HepG2 (cell line): Measurements from ENCODE around the gene NTN5. TPM values are rescaled to one million over a fixed set of nuclear protein-coding genes. Genes with fewer than 3 reads are reported as not detected.

Experiments used
- MAZ ChIP-seq, 2 experiments: sonication (generic) in 1 of 2; formaldehyde crosslinking in 1 of 2; IDR thresholded peaks; 2 replicates each; pipeline versions ENCODE4 v1.5.0 to v1.6.1; 2012 to 2020; ENCODE audit warnings: low read depth in 2 of 2, mild to moderate bottlenecking in 2 of 2, borderline replicate concordance in 1 of 2, improper control_type of control experiment in 1 of 2, low read length in 1 of 2, missing genetic modification reagents in 1 of 2, moderate library complexity in 1 of 2
- NFKBIZ ChIP-seq: IDR thresholded peaks from 2 replicates; pipeline ENCODE4 v1.6.1; 2018; ENCODE audit warnings: missing genetic modification reagents, missing compliant biosample characterization
- PHB2 ChIP-seq: fragments of 450-650 bp; IDR thresholded peaks from 2 replicates; pipeline ENCODE4 v1.6.1; 2018; ENCODE audit not compliant: partially characterized antibody
- SALL1 ChIP-seq: sonication (generic); formaldehyde crosslinking; IDR thresholded peaks from 2 replicates; pipeline ENCODE4 v1.8.0; 2022; ENCODE audit warnings: mild to moderate bottlenecking, missing genetic modification reagents
- ZNF335 ChIP-seq: sonication (generic); formaldehyde crosslinking; IDR thresholded peaks from 2 replicates; pipeline ENCODE4 v1.4.0; 2020; ENCODE audit warnings: missing genetic modification reagents
- ZNF460 ChIP-seq: sonication (generic); formaldehyde crosslinking; IDR thresholded peaks from 2 replicates; pipeline ENCODE4 v1.5.1; 2020; ENCODE audit warnings: missing genetic modification reagents, mild to moderate bottlenecking, borderline replicate concordance
- ZNF564 ChIP-seq: sonication (generic); formaldehyde crosslinking; IDR thresholded peaks from 2 replicates; pipeline ENCODE4 v1.8.1; 2023; ENCODE audit warnings: mild to moderate bottlenecking, missing genetic modification reagents
- ZNF598 ChIP-seq: sonication (generic); formaldehyde crosslinking; IDR thresholded peaks from 2 replicates; pipeline ENCODE4 v1.5.1; 2020; ENCODE audit warnings: mild to moderate bottlenecking, missing genetic modification reagents, borderline replicate concordance
- polyA plus RNA-seq, 8 experiments: library from polyadenylated mRNA; depleted of rRNA in 3 of 8; stranded (reverse) in 7 of 8; unstranded in 1 of 8; fragments of >200 nt; fragmentation: Illumina TruSeq in 4 of 8; extraction: Trizol in 4 of 8; gene quantifications; 2 replicates each; pipeline versions ENCODE4 v1.2.1 to v1.2.3, GENCODE V29; 2011 to 2016; ENCODE audit warnings: low read depth in 4 of 8, missing spikeins in 1 of 8, mixed read lengths in 1 of 8; ENCODE audit not compliant: insufficient read depth in 1 of 8
- total RNA-seq, 5 experiments: library from RNA; depleted of rRNA; stranded (reverse); fragments of >200 nt; fragmentation: Illumina TruSeq; extraction: Trizol; gene quantifications; 2 replicates each; pipeline ENCODE4 v1.2.3, GENCODE V29; 2016; ENCODE audit warnings: low read depth in 1 of 5
- TF ChIP-seq, protein P1 (sequence below), 2 experiments: fragments of 450-650 bp in 1 of 2; sonication (generic) in 1 of 2; formaldehyde crosslinking in 1 of 2; IDR thresholded peaks; 2 replicates each; pipeline versions ENCODE4 v1.6.1 to v1.8.0; 2016 to 2022; ENCODE audit warnings: antibody characterized with exemption in 1 of 2, mild to moderate bottlenecking in 1 of 2, missing genetic modification reagents in 1 of 2
- TF ChIP-seq, protein P2 (sequence below): sonication (generic); formaldehyde crosslinking; IDR thresholded peaks from 2 replicates; pipeline ENCODE4 v1.9.0; 2021; ENCODE audit warnings: mild to moderate bottlenecking, missing genetic modification reagents

Gene NTN5
- total and polyA plus RNA-seq, 2 of the 13 experiments (the other 11 are each of a cell fraction or from before 2014, with no cell fraction given): 0.05 TPM; not detected in 1

DNA sequence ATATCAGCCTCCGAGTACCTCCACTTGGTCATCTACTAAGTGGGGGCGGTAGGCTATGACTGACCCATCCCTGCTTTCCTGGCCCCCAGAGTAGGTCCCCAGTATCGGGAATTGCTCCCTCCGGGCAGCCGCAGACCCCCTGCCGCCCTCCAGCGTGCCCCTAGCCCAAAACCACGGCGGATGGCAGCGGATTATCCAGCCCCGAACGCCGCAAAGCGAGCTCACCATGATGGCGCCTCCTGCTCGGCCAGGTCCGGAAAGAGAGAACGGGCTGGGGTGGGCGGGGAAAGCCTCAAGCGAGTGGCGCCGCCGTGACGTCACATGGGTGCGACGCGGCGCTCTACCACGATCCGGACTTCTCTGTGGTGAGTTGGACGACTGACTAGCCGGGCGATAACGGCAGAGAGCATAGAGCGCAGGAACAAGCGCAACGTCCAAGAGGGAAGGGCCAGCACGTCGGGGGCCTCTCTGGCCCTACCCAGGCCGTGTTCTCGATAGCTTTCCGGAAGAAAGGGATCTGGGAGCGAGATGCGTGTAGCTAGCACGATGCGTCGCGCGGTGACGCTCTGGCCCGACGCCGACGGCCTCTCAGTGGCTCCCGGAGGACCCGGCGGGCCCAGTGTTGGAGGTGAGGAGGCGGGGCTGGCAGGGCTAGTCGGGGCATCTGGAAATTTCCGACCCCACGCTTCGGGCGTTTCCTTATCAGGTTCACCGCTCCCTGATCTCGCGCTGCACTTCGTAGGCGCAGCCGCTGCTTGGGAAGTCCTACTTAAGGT, 53.7 kb downstream of the NTN5 start, which contains the start of the genes RPL18 and SPHK2 (continued):
- TF ChIP-seq MAZ (IDR thresholded peaks at IDR 0.05; ENCODE audit: borderline replicate concordance, low read depth, low read length) (peak; percentile 24), MAZ (CRISPR knock-in tag; IDR thresholded peaks at IDR 0.05; ENCODE audit: low read depth) (peak; percentile 90), ZNF598 (CRISPR knock-in tag) (peak; percentile 94), ZNF564 (CRISPR knock-in tag) (peak; percentile 87), SALL1 (peak; percentile 89), ZNF335 (CRISPR knock-in tag) (peak; percentile 90), ZNF460 (CRISPR knock-in tag) (no peak), PHB2 (no peak), NFKBIZ (CRISPR knock-in tag) (peak; percentile 87)
- TF ChIP-seq, protein P1, sequence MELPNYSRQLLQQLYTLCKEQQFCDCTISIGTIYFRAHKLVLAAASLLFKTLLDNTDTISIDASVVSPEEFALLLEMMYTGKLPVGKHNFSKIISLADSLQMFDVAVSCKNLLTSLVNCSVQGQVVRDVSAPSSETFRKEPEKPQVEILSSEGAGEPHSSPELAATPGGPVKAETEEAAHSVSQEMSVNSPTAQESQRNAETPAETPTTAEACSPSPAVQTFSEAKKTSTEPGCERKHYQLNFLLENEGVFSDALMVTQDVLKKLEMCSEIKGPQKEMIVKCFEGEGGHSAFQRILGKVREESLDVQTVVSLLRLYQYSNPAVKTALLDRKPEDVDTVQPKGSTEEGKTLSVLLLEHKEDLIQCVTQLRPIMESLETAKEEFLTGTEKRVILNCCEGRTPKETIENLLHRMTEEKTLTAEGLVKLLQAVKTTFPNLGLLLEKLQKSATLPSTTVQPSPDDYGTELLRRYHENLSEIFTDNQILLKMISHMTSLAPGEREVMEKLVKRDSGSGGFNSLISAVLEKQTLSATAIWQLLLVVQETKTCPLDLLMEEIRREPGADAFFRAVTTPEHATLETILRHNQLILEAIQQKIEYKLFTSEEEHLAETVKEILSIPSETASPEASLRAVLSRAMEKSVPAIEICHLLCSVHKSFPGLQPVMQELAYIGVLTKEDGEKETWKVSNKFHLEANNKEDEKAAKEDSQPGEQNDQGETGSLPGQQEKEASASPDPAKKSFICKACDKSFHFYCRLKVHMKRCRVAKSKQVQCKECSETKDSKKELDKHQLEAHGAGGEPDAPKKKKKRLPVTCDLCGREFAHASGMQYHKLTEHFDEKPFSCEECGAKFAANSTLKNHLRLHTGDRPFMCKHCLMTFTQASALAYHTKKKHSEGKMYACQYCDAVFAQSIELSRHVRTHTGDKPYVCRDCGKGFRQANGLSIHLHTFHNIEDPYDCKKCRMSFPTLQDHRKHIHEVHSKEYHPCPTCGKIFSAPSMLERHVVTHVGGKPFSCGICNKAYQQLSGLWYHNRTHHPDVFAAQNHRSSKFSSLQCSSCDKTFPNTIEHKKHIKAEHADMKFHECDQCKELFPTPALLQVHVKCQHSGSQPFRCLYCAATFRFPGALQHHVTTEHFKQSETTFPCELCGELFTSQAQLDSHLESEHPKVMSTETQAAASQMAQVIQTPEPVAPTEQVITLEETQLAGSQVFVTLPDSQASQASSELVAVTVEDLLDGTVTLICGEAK (IDR thresholded peaks at IDR 0.05): no peak
- TF ChIP-seq, protein P1 (CRISPR knock-in tag; IDR thresholded peaks at IDR 0.05): peak; percentile 88
- TF ChIP-seq, protein P2, sequence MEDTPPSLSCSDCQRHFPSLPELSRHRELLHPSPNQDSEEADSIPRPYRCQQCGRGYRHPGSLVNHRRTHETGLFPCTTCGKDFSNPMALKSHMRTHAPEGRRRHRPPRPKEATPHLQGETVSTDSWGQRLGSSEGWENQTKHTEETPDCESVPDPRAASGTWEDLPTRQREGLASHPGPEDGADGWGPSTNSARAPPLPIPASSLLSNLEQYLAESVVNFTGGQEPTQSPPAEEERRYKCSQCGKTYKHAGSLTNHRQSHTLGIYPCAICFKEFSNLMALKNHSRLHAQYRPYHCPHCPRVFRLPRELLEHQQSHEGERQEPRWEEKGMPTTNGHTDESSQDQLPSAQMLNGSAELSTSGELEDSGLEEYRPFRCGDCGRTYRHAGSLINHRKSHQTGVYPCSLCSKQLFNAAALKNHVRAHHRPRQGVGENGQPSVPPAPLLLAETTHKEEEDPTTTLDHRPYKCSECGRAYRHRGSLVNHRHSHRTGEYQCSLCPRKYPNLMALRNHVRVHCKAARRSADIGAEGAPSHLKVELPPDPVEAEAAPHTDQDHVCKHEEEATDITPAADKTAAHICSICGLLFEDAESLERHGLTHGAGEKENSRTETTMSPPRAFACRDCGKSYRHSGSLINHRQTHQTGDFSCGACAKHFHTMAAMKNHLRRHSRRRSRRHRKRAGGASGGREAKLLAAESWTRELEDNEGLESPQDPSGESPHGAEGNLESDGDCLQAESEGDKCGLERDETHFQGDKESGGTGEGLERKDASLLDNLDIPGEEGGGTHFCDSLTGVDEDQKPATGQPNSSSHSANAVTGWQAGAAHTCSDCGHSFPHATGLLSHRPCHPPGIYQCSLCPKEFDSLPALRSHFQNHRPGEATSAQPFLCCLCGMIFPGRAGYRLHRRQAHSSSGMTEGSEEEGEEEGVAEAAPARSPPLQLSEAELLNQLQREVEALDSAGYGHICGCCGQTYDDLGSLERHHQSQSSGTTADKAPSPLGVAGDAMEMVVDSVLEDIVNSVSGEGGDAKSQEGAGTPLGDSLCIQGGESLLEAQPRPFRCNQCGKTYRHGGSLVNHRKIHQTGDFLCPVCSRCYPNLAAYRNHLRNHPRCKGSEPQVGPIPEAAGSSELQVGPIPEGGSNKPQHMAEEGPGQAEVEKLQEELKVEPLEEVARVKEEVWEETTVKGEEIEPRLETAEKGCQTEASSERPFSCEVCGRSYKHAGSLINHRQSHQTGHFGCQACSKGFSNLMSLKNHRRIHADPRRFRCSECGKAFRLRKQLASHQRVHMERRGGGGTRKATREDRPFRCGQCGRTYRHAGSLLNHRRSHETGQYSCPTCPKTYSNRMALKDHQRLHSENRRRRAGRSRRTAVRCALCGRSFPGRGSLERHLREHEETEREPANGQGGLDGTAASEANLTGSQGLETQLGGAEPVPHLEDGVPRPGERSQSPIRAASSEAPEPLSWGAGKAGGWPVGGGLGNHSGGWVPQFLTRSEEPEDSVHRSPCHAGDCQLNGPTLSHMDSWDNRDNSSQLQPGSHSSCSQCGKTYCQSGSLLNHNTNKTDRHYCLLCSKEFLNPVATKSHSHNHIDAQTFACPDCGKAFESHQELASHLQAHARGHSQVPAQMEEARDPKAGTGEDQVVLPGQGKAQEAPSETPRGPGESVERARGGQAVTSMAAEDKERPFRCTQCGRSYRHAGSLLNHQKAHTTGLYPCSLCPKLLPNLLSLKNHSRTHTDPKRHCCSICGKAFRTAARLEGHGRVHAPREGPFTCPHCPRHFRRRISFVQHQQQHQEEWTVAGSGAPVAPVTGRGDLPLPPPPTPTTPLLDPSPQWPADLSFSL (CRISPR knock-in tag): no peak
